SU-DHL-6 (cell line): ENCODE results near the gene HPS5.

Experiments
- H2AFZ ChIP-seq: fragments of 200-600 bp; sonication (generic); 2 replicates; pipeline ENCODE4 v1.6.1; 2014; ENCODE audit warnings: low read depth, mild to moderate bottlenecking, moderate library complexity, mixed read lengths, antibody characterized with exemption, low read length; ENCODE audit not compliant: severe bottlenecking
- H3F3A ChIP-seq: fragments of 200-600 bp; shearing (Covaris generic); 2 replicates; pipeline ENCODE4 v1.6.0; 2016; ENCODE audit warnings: antibody characterized with exemption, mild to moderate bottlenecking; ENCODE audit not compliant: insufficient read depth
- H3K27ac ChIP-seq: fragments of 200-600 bp; sonication (generic); 2 replicates; pipeline ENCODE4 v1.5.1; 2016; ENCODE audit warnings: low read depth, mild to moderate bottlenecking, low read length, moderate library complexity, mixed read lengths
- H3K27me3 ChIP-seq: fragments of 200-600 bp; sonication (generic), shearing (Covaris generic); 2 replicates; pipeline ENCODE4 v1.6.0; 2014; ENCODE audit warnings: mild to moderate bottlenecking, low read length
- H3K36me3 ChIP-seq: fragments of 200-600 bp; sonication (generic); 2 replicates; pipeline ENCODE4 v1.6.1; 2014; ENCODE audit warnings: mild to moderate bottlenecking, low read length, mixed read lengths
- H3K4me2 ChIP-seq: fragments of 300-600, 200-600 bp; shearing (Covaris generic), sonication (generic); 2 replicates; pipeline ENCODE4 v1.6.0; 2014; ENCODE audit warnings: low read length, low read depth, mild to moderate bottlenecking; ENCODE audit not compliant: poor library complexity, severe bottlenecking
- H3K4me3 ChIP-seq: fragments of 200-600 bp; sonication (generic); 2 replicates; pipeline ENCODE4 v1.5.1; 2014; ENCODE audit warnings: antibody characterized with exemption, low read length, mild to moderate bottlenecking, mixed read lengths; ENCODE audit not compliant: insufficient read depth, poor library complexity, severe bottlenecking
- H3K79me2 ChIP-seq: fragments of 200-600 bp; sonication (generic); 2 replicates; pipeline ENCODE4 v1.6.1; 2014; ENCODE audit warnings: mild to moderate bottlenecking, low read length, moderate library complexity; ENCODE audit not compliant: insufficient read depth
- H3K9ac ChIP-seq: fragments of 200-600 bp; sonication (generic); 2 replicates; pipeline ENCODE4 v1.7.0; 2014; ENCODE audit warnings: mild to moderate bottlenecking, low read length
- H3K9me2 ChIP-seq: fragments of 200-600 bp; sonication (generic); replicated peaks from 2 replicates; pipeline ENCODE4 v1.6.1; 2014; ENCODE audit warnings: low read length; ENCODE audit not compliant: insufficient read depth
- H3K9me3 ChIP-seq: fragments of 200-600 bp; sonication (generic); 2 replicates; pipeline ENCODE4 v1.6.1; 2014; ENCODE audit warnings: low read length, mixed read lengths; ENCODE audit not compliant: insufficient read depth
- H4K20me1 ChIP-seq: fragments of 200-600 bp; sonication (generic); 2 replicates; pipeline ENCODE4 v1.6.1; 2014; ENCODE audit warnings: low read depth, mild to moderate bottlenecking, antibody characterized with exemption, low read length, moderate library complexity, mixed read lengths
- EZH2phosphoT487 ChIP-seq: fragments of 200-600 bp; sonication (generic), shearing (Covaris generic); conservative IDR thresholded peaks from 2 replicates; pipeline ENCODE4 v1.6.1; 2018; ENCODE audit warnings: mild to moderate bottlenecking, antibody characterized with exemption, low read length, moderate library complexity, mixed read lengths
- TF ChIP-seq, protein P1 (sequence below): fragments of 200-600 bp; sonication (generic); IDR thresholded peaks from one replicate; pipeline ENCODE4 v1.5.1; 2017; ENCODE audit warnings: antibody characterized with exemption, mild to moderate bottlenecking, low read length, moderate library complexity; ENCODE audit not compliant: insufficient read depth, poor library complexity, severe bottlenecking

Gene HPS5

GRCh38 chr11:18365741-18366140 lies 43.8 kb upstream of the HPS5 start:
- H2AFZ ChIP-seq, result no peak overlapping the region
- no peaks in the 10 kb centered on the region for H3K9me2 ChIP-seq
- no peak overlapping the region for H3K4me2 ChIP-seq
- no peak overlapping the region for H3K9ac ChIP-seq
- H3K27me3 ChIP-seq, result no peaks in the 10 kb centered on the region
- H4K20me1 ChIP-seq, result no peaks in the 10 kb centered on the region
- no peaks in the 10 kb centered on the region for H3K79me2 ChIP-seq
- H3K27ac ChIP-seq, result no peak overlapping the region
- peaks cover 31% of the 10 kb centered on the region for H3K36me3 ChIP-seq
- H3F3A ChIP-seq, result 0 out of 2 replicates have a peak, but pooled peaks cover 3% of the 10 kb centered on the region
- H3K4me3 ChIP-seq, result no peak overlapping the region
- no peaks in the 10 kb centered on the region for H3K9me3 ChIP-seq
- TF ChIP-seq, protein P1, sequence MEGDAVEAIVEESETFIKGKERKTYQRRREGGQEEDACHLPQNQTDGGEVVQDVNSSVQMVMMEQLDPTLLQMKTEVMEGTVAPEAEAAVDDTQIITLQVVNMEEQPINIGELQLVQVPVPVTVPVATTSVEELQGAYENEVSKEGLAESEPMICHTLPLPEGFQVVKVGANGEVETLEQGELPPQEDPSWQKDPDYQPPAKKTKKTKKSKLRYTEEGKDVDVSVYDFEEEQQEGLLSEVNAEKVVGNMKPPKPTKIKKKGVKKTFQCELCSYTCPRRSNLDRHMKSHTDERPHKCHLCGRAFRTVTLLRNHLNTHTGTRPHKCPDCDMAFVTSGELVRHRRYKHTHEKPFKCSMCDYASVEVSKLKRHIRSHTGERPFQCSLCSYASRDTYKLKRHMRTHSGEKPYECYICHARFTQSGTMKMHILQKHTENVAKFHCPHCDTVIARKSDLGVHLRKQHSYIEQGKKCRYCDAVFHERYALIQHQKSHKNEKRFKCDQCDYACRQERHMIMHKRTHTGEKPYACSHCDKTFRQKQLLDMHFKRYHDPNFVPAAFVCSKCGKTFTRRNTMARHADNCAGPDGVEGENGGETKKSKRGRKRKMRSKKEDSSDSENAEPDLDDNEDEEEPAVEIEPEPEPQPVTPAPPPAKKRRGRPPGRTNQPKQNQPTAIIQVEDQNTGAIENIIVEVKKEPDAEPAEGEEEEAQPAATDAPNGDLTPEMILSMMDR, result no peak
- TF ChIP-seq EZH2phosphoT487, result no peak

DNA sequence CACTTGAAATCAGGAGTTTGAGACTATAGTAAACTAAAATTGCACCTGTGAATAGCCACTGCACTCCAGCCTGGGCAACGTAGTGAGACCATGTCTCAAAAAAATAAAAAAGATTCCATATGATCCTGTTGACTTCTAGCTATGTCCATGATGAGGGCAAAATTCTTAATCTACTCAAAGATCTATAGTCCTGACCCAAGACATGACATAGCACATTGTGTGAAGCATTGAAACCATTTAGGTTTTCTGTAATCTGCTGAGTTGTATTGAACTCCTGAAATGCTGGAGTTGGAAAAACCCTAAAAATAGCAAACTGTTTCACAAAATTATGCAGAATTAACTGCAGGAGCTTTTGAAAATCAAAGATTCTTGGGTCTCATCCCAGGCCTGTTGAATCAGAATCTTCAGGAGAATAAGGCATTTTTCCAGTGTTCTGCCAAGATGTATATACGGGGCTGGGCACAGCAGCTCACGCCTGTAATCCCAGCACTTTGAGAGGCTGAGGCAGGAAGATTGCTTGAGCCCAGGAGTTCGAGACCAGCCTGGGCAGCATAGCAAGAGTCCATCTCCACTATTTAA lies 42.6 kb upstream of the HPS5 start:
- H3K9me2 ChIP-seq, result no peaks in the 10 kb centered on the region
- H3K9ac ChIP-seq, result no peak overlapping the region
- TF ChIP-seq EZH2phosphoT487, result no peak
- TF ChIP-seq, protein P1, result no peak
- 0 out of 2 replicates have a peak, but pooled peaks cover 3% of the 10 kb centered on the region for H3F3A ChIP-seq
- no peaks in the 10 kb centered on the region for H3K79me2 ChIP-seq
- H3K36me3 ChIP-seq, result peaks cover 36% of the 10 kb centered on the region
- no peak overlapping the region for H3K4me3 ChIP-seq
- H3K9me3 ChIP-seq, result no peaks in the 10 kb centered on the region
- H2AFZ ChIP-seq, result no peak overlapping the region
- H3K27me3 ChIP-seq, result no peaks in the 10 kb centered on the region
- no peaks in the 10 kb centered on the region for H4K20me1 ChIP-seq
- H3K27ac ChIP-seq, result no peak overlapping the region
- no peak overlapping the region for H3K4me2 ChIP-seq

- Histone ChIP-seq H3K9me2 (no peaks in the 10 kb centered on the region), H3K36me3 (peaks cover 58% of the 10 kb centered on the region), H3K9ac (no peak overlapping the region), H3K79me2 (no peaks in the 10 kb centered on the region), H3K27me3 (no peaks in the 10 kb centered on the region), H3K4me3 (no peak overlapping the region), H2AFZ (no peak overlapping the region), H3K27ac (no peak overlapping the region), H3F3A (no peaks in the 10 kb centered on the region), H3K9me3 (no peaks in the 10 kb centered on the region), H4K20me1 (no peaks in the 10 kb centered on the region), H3K4me2 (no peak overlapping the region)
- TF ChIP-seq, protein P1, result no peak
- no peak for TF ChIP-seq EZH2phosphoT487
Measured at GRCh38 chr11:18361154-18361553, 39.2 kb upstream of the HPS5 start.

- no peaks in the 10 kb centered on the region for H3K79me2 ChIP-seq
- no peak overlapping the region for H3K9ac ChIP-seq
- TF ChIP-seq EZH2phosphoT487, result no peak
- TF ChIP-seq, protein P1, result no peak
- H3K9me3 ChIP-seq, result no peaks in the 10 kb centered on the region
- H3K36me3 ChIP-seq, result peaks cover 48% of the 10 kb centered on the region
- H3F3A ChIP-seq, result no peaks in the 10 kb centered on the region
- H3K9me2 ChIP-seq, result no peaks in the 10 kb centered on the region
- H3K4me2 ChIP-seq, result no peak overlapping the region
- H3K27me3 ChIP-seq, result no peaks in the 10 kb centered on the region
- H2AFZ ChIP-seq, result no peak overlapping the region
- no peak overlapping the region for H3K4me3 ChIP-seq
- H3K27ac ChIP-seq, result no peak overlapping the region
- no peaks in the 10 kb centered on the region for H4K20me1 ChIP-seq
Measured at GRCh38 chr11:18358646-18359045, 36.7 kb upstream of the HPS5 start.
